Loucy (cell line): ENCODE results near the gene ACOT8.
"Not testable (repeated sequence)": the region's sequence is repeated elsewhere in the genome, so short reads cannot be mapped to it uniquely, and the experiment has no call there.

Source experiments
- H2AFZ ChIP-seq: fragments of 200-600 bp; sonication (generic); 2 replicates; pipeline ENCODE4 v1.6.0; 2016; ENCODE audit warnings: antibody characterized with exemption, mild to moderate bottlenecking, low read length, moderate library complexity
- H3F3A ChIP-seq: fragments of 200-600 bp; 2 replicates; pipeline ENCODE4 v1.6.0; 2016; ENCODE audit warnings: antibody characterized with exemption, low read depth, mild to moderate bottlenecking
- H3K27me3 ChIP-seq: fragments of 200-600 bp; sonication (generic); 2 replicates; pipeline ENCODE4 v1.6.1; 2014; ENCODE audit warnings: low read length, mild to moderate bottlenecking; ENCODE audit not compliant: insufficient read depth, poor library complexity, severe bottlenecking
- H3K36me3 ChIP-seq: fragments of 200-600 bp; sonication (generic); 2 replicates; pipeline ENCODE4 v1.6.1; 2016; ENCODE audit warnings: low read length; ENCODE audit not compliant: insufficient read depth
- H3K4me1 ChIP-seq: fragments of 200-600 bp; sonication (generic); 2 replicates; pipeline ENCODE4 v1.5.1; 2014; ENCODE audit warnings: low read length, mild to moderate bottlenecking; ENCODE audit not compliant: insufficient read depth, poor library complexity, severe bottlenecking
- H3K4me2 ChIP-seq: fragments of 200-600 bp; sonication (generic); 2 replicates; pipeline ENCODE4 v1.6.0; 2014; ENCODE audit warnings: antibody characterized with exemption, low read length, low read depth, mild to moderate bottlenecking; ENCODE audit not compliant: poor library complexity, severe bottlenecking
- H3K4me3 ChIP-seq: fragments of 200-600 bp; sonication (generic); 2 replicates; pipeline ENCODE4 v1.5.1; 2014; ENCODE audit warnings: low read length, mild to moderate bottlenecking, mixed read lengths; ENCODE audit not compliant: poor library complexity, severe bottlenecking
- H3K79me2 ChIP-seq: fragments of 200-600 bp; sonication (generic); 2 replicates; pipeline ENCODE4 v1.6.1; 2014; ENCODE audit warnings: low read length; ENCODE audit not compliant: insufficient read depth
- H3K9ac ChIP-seq: fragments of 200-600 bp; sonication (generic); 2 replicates; pipeline ENCODE4 v1.6.0; 2014; ENCODE audit warnings: mild to moderate bottlenecking, low read depth, low read length, moderate library complexity; ENCODE audit not compliant: poor library complexity, severe bottlenecking
- H3K9me2 ChIP-seq: fragments of 200-600 bp; sonication (generic); replicated peaks from 2 replicates; pipeline ENCODE4 v1.6.1; 2016; ENCODE audit warnings: low read depth, low read length, mixed read lengths
- H3K9me3 ChIP-seq: fragments of 200-600 bp; sonication (generic); 2 replicates; pipeline ENCODE4 v1.6.1; 2014; ENCODE audit warnings: mild to moderate bottlenecking, antibody characterized with exemption, low read length, low read depth; ENCODE audit not compliant: insufficient read depth
- H4K20me1 ChIP-seq: fragments of 200-600 bp; sonication (generic); 2 replicates; pipeline ENCODE4 v1.6.0; 2014; ENCODE audit warnings: antibody characterized with exemption, low read length, mild to moderate bottlenecking; ENCODE audit not compliant: insufficient read depth, poor library complexity, severe bottlenecking
- CTCF ChIP-seq: fragments of 200-600 bp; sonication (generic); conservative IDR thresholded peaks from 2 replicates; pipeline ENCODE4 v1.5.1; 2014; ENCODE audit warnings: mild to moderate bottlenecking, antibody characterized with exemption, low read length
- EZH2phosphoT487 ChIP-seq: fragments of 200-600 bp; IDR thresholded peaks from 2 replicates; pipeline ENCODE4 v1.6.1; 2018; ENCODE audit warnings: antibody characterized with exemption, mild to moderate bottlenecking, moderate library complexity, borderline replicate concordance

The ACOT8 gene

GRCh38 chr20:45810191-45810970, 46.8 kb downstream of the ACOT8 start:
- no peaks in the 10 kb centered on the region for H3F3A ChIP-seq
- H2AFZ ChIP-seq: no peak overlapping the region
- H3K4me2 ChIP-seq: peak overlapping the region; percentile 5
- H3K36me3 ChIP-seq: peaks cover 36% of the 10 kb centered on the region; the same call in 1 of the 2 replicates
- no peak overlapping the region for H3K4me3 ChIP-seq
- peaks cover 8% of the 10 kb centered on the region for H3K27me3 ChIP-seq
- no peak overlapping the region for H3K9ac ChIP-seq
- no peak for TF ChIP-seq EZH2phosphoT487
- H3K9me2 ChIP-seq: no peaks in the 10 kb centered on the region
- peaks cover 44% of the 10 kb centered on the region for H3K79me2 ChIP-seq
- H3K9me3 ChIP-seq: no peaks in the 10 kb centered on the region
- H3K4me1 ChIP-seq: peaks cover 30% of the 10 kb centered on the region
- H4K20me1 ChIP-seq: peaks cover 11% of the 10 kb centered on the region

- H3F3A ChIP-seq: no peaks in the 10 kb centered on the region
- no peaks in the 10 kb centered on the region for H3K79me2 ChIP-seq
- H3K9ac ChIP-seq: no peak overlapping the region
- TF ChIP-seq EZH2phosphoT487: no peak
- no peak for TF ChIP-seq CTCF
- no peaks in the 10 kb centered on the region for H3K27me3 ChIP-seq
- no peak overlapping the region for H3K4me2 ChIP-seq
- no peaks in the 10 kb centered on the region for H3K9me3 ChIP-seq
- no peak overlapping the region for H3K4me3 ChIP-seq
- H2AFZ ChIP-seq: no peak overlapping the region
- H3K9me2 ChIP-seq: no peaks in the 10 kb centered on the region
- peaks cover 54% of the 10 kb centered on the region; the same call in 1 of the 2 replicates for H3K36me3 ChIP-seq
- peaks cover 2% of the 10 kb centered on the region for H4K20me1 ChIP-seq
- peaks cover 2% of the 10 kb centered on the region for H3K4me1 ChIP-seq
Measured at GRCh38 chr20:45801851-45802250, 55.3 kb downstream of the ACOT8 start.

GRCh38 chr20:45798935-45799642, 58.1 kb downstream of the ACOT8 start:
- Histone ChIP-seq H4K20me1 (peaks cover 2% of the 10 kb centered on the region), H3K9me2 (no peaks in the 10 kb centered on the region), H3K4me2 (peak overlapping the region; percentile 38), H3K4me1 (peaks cover 2% of the 10 kb centered on the region), H3K27me3 (no peaks in the 10 kb centered on the region), H3K79me2 (peaks cover 4% of the 10 kb centered on the region; the same call in 1 of the 2 replicates), H3K9me3 (no peaks in the 10 kb centered on the region), H2AFZ (0 out of 2 replicates have a peak overlapping the region, but pooled peaks have one; percentile 40), H3F3A (no peaks in the 10 kb centered on the region), H3K36me3 (peaks cover 37% of the 10 kb centered on the region; the same call in 1 of the 2 replicates), H3K4me3 (no peak overlapping the region), H3K9ac (no peak overlapping the region)
- TF ChIP-seq CTCF: peak; percentile 78
- no peak for TF ChIP-seq EZH2phosphoT487

GRCh38 chr20:45797955-45798354, 59.2 kb downstream of the ACOT8 start:
- H4K20me1 ChIP-seq, H3K4me3 ChIP-seq, H2AFZ ChIP-seq, H3K9me2 ChIP-seq, H3F3A ChIP-seq, H3K4me2 ChIP-seq, H3K9ac ChIP-seq, H3K4me1 ChIP-seq, H3K79me2 ChIP-seq, H3K27me3 ChIP-seq, H3K9me3 ChIP-seq: not testable (repeated sequence)
- H3K36me3 ChIP-seq: peaks cover 26% of the 10 kb centered on the region; the same call in 1 of the 2 replicates

- Histone ChIP-seq H3K79me2 (peaks cover 10% of the 10 kb centered on the region), H3K36me3 (peaks cover 22% of the 10 kb centered on the region; the same call in 1 of the 2 replicates)
- not testable (repeated sequence) for H2AFZ ChIP-seq, H3K4me2 ChIP-seq, H3F3A ChIP-seq, H3K4me1 ChIP-seq, H3K9me3 ChIP-seq, H3K9me2 ChIP-seq, H3K9ac ChIP-seq, H4K20me1 ChIP-seq, H3K4me3 ChIP-seq, H3K27me3 ChIP-seq
Measured at GRCh38 chr20:45797510-45797909, 59.7 kb downstream of the ACOT8 start.
